ENCODE data around the gene SEC31B. TPM values are rescaled to one million over a fixed set of nuclear protein-coding genes. Genes with fewer than 3 reads are reported as not detected.
A peak's percentile ranks its signal among the peaks of the same experiment; 100 is the strongest.

SEC31B gene
- total RNA-seq, 2 donors from 2014 or later: 6.3 to 13.2 TPM

DNA sequence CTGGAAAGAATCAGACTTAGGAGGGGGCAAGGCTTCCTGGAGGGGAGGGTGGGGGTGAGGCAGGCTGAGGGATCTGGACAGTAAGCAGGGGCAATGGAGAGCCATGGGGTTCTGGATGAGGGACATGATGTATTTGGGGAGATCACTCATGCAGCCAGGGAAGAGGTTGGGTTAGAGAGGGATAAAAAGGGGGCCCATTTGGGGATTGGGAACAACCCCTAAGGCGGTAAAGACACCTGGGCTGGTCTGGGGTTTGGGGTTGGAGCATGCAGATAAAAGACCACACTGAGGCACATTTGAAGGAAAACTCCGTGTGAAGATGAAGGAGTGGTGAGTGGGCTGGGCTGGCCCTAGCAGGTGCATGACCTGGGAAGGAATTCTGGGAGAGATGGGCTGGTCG, 46.9 kb upstream of the SEC31B start:
- Histone ChIP-seq H3K9ac (ENCODE audit: low read depth in 2 of 2, low read length in 2 of 2) (no peak overlapping the region), H3K9me3 (no peaks in the 10 kb centered on the region), H3K4me1 (peaks cover 8% of the 10 kb centered on the region), H3K27ac (no peak overlapping the region), H3K27me3 (peaks cover 18% of the 10 kb centered on the region), H3K36me3 (no peaks in the 10 kb centered on the region), H3K4me3 (no peak overlapping the region)
- DNase-seq: no peak
- intact Hi-C loops (cut with DNase I): no loop called here
- TF ChIP-seq, protein P1, sequence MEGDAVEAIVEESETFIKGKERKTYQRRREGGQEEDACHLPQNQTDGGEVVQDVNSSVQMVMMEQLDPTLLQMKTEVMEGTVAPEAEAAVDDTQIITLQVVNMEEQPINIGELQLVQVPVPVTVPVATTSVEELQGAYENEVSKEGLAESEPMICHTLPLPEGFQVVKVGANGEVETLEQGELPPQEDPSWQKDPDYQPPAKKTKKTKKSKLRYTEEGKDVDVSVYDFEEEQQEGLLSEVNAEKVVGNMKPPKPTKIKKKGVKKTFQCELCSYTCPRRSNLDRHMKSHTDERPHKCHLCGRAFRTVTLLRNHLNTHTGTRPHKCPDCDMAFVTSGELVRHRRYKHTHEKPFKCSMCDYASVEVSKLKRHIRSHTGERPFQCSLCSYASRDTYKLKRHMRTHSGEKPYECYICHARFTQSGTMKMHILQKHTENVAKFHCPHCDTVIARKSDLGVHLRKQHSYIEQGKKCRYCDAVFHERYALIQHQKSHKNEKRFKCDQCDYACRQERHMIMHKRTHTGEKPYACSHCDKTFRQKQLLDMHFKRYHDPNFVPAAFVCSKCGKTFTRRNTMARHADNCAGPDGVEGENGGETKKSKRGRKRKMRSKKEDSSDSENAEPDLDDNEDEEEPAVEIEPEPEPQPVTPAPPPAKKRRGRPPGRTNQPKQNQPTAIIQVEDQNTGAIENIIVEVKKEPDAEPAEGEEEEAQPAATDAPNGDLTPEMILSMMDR (IDR thresholded peaks at IDR 0.05): no peak

DNA sequence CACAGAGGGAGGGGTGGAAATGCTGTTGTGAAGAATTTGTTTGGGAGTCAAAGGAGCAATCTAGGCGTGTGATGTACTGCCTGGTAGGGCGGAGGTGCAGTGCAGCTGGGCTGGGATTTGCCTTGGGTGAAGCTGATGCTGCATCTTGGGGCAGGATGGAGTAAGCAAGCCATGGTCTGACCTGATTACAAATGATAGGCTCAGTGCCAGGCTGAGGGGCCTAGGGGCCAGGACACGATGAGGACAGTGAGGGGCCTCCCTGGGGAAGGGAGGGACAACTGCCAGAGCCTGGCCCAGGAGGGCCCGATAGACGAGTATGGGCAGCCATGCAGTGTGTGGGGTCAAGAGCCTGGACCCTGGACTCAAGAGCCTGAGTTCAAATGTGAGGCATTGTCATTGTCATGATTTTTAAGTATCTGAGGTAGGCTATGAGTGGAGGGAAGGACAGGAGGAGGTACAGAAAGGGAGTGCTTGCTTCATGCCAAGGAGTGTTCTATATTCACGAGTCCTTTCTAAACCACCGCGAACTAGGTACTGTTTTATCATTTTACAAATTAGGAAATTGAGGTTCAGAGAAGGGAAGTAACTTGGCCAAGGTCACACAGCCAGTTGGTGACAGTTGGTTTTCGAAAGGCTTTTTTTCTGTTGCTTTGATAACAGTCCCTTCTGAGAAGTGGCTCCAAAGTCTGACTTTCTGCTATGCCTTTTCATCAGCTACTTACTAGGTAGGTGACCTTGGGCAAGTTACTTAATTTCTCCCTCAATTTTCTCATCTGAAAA, 45.7 kb upstream of the SEC31B start:
- H3K27me3 ChIP-seq: peaks cover 18% of the 10 kb centered on the region
- peaks cover 9% of the 10 kb centered on the region for H3K4me1 ChIP-seq
- H3K4me3 ChIP-seq: no peak overlapping the region
- TF ChIP-seq, protein P1 (IDR thresholded peaks at IDR 0.05): no peak
- H3K36me3 ChIP-seq: no peaks in the 10 kb centered on the region
- DNase-seq: no peak
- no peaks in the 10 kb centered on the region for H3K9me3 ChIP-seq
- no peak overlapping the region for H3K27ac ChIP-seq
- no peak overlapping the region for H3K9ac ChIP-seq (ENCODE audit: low read depth in 2 of 2, low read length in 2 of 2)
- intact Hi-C loops (cut with DNase I): no loop called here

DNA sequence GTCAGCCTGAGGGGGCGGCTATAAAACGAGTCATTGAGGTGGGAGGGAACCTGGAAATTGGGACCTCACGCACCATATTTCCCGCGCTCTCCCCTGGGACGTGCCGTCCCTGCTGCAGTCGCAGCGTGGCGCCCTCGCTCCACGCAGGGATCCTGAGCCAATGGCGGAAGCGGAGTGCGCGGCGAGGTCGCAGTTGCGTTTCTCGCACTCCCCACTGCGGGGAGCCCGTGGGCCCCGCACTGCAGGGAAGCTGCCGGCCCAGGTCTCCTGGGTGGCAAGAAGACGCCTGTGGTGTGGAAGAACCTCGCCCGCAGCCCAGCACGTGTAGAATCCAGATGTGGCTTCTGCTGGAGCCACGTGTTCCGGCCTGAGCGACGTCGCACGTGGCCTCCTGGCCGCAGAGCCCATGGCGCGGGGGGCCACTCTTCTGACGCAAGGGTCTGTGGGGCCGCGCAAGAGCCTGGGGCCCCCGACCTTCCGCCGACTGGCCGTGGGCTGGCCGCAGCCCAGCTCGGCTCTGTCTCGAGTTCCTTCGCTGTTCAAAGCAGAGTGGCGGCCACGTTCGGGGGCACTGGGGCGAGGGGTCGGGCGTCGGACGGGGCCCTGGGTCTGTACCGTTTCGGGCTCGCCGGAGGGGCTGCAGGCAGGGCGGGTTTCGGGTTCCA, 42.5 kb upstream of the SEC31B start:
- intact Hi-C loops (cut with DNase I): loop anchor here (5.0 kb wide), 2 partner anchors 180 to 315 kb away; no protein-coding TSS in a partner anchor
- Histone ChIP-seq H3K27me3 (peaks cover 14% of the 10 kb centered on the region), H3K36me3 (no peaks in the 10 kb centered on the region), H3K4me1 (peaks cover 9% of the 10 kb centered on the region), H3K9me3 (no peaks in the 10 kb centered on the region), H3K9ac (ENCODE audit: low read depth in 2 of 2, low read length in 2 of 2) (no peak overlapping the region), H3K4me3 (no peak overlapping the region), H3K27ac (no peak overlapping the region)
- DNase-seq: peak; percentile 67
- TF ChIP-seq, protein P1 (IDR thresholded peaks at IDR 0.05): peak; percentile 95

DNA sequence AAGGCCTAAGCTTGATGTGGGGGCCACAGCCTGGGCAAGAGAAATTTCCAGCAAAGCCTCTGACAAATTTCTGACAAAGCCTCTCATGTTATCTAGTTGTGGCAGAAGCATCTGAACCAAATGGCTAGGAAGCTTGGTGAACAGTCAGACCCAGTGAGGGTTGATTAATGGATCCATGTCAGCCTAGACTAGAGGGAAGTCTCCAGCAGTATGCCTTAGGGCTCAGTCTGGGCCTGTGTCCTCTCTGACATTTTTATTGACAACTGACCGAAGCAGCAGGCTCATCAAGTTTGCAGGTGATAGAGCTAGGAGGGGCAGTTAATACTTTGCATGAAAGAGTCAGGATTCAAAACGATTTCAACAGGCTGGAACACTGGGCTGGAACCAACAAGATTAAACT, 41.3 kb upstream of the SEC31B start:
- Histone ChIP-seq H3K27me3 (peaks cover 14% of the 10 kb centered on the region), H3K9ac (ENCODE audit: low read depth in 2 of 2, low read length in 2 of 2) (no peak overlapping the region), H3K4me3 (no peak overlapping the region), H3K27ac (no peak overlapping the region), H3K36me3 (no peaks in the 10 kb centered on the region), H3K4me1 (peaks cover 9% of the 10 kb centered on the region), H3K9me3 (no peaks in the 10 kb centered on the region)
- no peak for DNase-seq
- TF ChIP-seq, protein P1 (IDR thresholded peaks at IDR 0.05): no peak
- intact Hi-C loops (cut with DNase I): loop anchor here (5.0 kb wide), 2 partner anchors 181 to 316 kb away; no protein-coding TSS in a partner anchor

DNA sequence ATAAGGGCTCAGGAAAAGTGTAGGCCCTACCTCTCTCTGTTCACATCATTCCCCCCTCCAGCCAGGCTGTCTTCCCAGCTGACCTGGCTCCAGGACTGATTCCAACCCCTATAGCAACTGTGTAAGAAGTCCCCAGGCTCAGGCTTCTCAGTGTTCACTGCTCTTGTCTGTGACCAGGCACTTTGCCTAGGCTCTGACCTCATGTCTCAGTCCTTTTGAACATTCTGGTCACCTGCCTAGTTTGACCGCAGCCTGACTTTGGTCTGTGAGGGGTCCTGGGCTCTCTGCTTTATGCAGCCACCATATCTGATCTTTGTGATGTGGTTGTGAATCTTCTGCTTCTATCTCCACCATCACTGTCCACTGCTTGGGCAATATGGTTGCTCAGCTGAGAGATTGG, 40.6 kb upstream of the SEC31B start:
- Histone ChIP-seq H3K4me3 (no peak overlapping the region), H3K9me3 (no peaks in the 10 kb centered on the region), H3K27me3 (peaks cover 14% of the 10 kb centered on the region), H3K36me3 (no peaks in the 10 kb centered on the region), H3K4me1 (peaks cover 9% of the 10 kb centered on the region), H3K27ac (no peak overlapping the region), H3K9ac (ENCODE audit: low read depth in 2 of 2, low read length in 2 of 2) (no peak overlapping the region)
- intact Hi-C loops (cut with DNase I): loop anchor here (5.0 kb wide), 2 partner anchors 182 to 317 kb away; no protein-coding TSS in a partner anchor
- TF ChIP-seq, protein P1 (IDR thresholded peaks at IDR 0.05): no peak
- no peak for DNase-seq

All from colonic mucosa (tissue), 4 donors.